PC-9 (cell line): ENCODE results near the gene PPAN.

Source experiments
- CTCF ChIP-seq: fragments of 200-600 bp; sonication (generic); conservative IDR thresholded peaks from 2 replicates; pipeline ENCODE4 v1.6.1; 2017; ENCODE audit warnings: mixed run types, antibody characterized with exemption, mild to moderate bottlenecking, moderate library complexity
- EZH2 ChIP-seq: fragments of 200-600 bp; sonication (generic); IDR thresholded peaks from 2 replicates; pipeline ENCODE4 v1.8.0; 2017; ENCODE audit warnings: antibody characterized with exemption, low read depth

- TF ChIP-seq CTCF (no peak), EZH2 (no peak)
These were observed 37.5 kb downstream of the PPAN start for GRCh38 chr19:10143681-10144080.
